ENCODE data around the gene C3orf20.

Gene C3orf20

DNA sequence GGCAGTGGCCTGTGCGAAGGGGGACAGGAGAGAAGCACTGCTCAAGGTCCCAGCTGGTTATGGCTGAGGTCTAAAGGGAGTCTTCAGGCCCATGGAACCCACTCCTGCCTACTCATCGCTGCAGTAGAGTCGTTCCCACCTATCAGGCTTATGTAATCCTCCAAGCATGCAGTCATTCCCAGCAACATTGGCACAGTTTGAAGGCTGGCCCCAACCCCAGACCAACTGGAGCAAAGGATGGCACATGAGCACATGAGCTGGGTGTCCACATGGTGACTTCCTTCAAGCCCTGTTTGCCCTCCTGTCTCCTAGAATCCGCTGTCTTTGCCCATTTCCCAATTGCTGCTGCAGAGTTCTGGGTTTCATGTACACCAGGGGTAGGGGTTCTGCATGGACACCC lies 83.4 kb downstream of the C3orf20 start:
- H3K27ac ChIP-seq, result no peak overlapping the region
- no peak for TF ChIP-seq ZFX (IDR thresholded peaks at IDR 0.05)
- TF ChIP-seq, protein P1, sequence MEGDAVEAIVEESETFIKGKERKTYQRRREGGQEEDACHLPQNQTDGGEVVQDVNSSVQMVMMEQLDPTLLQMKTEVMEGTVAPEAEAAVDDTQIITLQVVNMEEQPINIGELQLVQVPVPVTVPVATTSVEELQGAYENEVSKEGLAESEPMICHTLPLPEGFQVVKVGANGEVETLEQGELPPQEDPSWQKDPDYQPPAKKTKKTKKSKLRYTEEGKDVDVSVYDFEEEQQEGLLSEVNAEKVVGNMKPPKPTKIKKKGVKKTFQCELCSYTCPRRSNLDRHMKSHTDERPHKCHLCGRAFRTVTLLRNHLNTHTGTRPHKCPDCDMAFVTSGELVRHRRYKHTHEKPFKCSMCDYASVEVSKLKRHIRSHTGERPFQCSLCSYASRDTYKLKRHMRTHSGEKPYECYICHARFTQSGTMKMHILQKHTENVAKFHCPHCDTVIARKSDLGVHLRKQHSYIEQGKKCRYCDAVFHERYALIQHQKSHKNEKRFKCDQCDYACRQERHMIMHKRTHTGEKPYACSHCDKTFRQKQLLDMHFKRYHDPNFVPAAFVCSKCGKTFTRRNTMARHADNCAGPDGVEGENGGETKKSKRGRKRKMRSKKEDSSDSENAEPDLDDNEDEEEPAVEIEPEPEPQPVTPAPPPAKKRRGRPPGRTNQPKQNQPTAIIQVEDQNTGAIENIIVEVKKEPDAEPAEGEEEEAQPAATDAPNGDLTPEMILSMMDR (conservative IDR thresholded peaks at IDR 0.05), result no peak

GRCh38 chr3:14758959-14759358 lies 84.0 kb downstream of the C3orf20 start:
- no peak overlapping the region for H3K27ac ChIP-seq
- TF ChIP-seq, protein P1 (conservative IDR thresholded peaks at IDR 0.05), result no peak
- TF ChIP-seq ZFX (IDR thresholded peaks at IDR 0.05), result no peak

DNA sequence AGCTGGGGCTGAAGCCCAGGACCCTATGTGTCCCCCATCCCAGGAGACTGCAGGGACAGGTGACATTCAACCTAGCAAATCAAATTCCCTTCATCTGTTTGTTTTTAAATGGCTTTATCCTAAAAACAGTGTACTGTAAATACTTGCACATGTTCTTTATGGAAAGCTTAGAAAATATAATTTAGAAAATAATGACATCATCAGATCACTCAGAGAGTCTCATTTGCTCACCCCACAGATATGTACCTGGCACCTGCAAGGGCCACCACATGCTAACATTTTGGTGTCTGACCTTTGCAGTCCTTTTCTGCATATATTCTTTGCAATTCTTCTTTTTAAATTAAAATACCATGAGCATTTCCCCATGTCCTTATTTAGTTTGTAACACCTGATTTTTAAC lies 85.2 kb downstream of the C3orf20 start:
- H3K27ac ChIP-seq, result no peak overlapping the region
- TF ChIP-seq, protein P1 (conservative IDR thresholded peaks at IDR 0.05), result no peak
- TF ChIP-seq ZFX (IDR thresholded peaks at IDR 0.05), result no peak

GRCh38 chr3:14761121-14761672 lies 86.3 kb downstream of the C3orf20 start:
- H3K27ac ChIP-seq, result no peak overlapping the region
- TF ChIP-seq, protein P1 (conservative IDR thresholded peaks at IDR 0.05), result no peak
- no peak for TF ChIP-seq ZFX (IDR thresholded peaks at IDR 0.05)

DNA sequence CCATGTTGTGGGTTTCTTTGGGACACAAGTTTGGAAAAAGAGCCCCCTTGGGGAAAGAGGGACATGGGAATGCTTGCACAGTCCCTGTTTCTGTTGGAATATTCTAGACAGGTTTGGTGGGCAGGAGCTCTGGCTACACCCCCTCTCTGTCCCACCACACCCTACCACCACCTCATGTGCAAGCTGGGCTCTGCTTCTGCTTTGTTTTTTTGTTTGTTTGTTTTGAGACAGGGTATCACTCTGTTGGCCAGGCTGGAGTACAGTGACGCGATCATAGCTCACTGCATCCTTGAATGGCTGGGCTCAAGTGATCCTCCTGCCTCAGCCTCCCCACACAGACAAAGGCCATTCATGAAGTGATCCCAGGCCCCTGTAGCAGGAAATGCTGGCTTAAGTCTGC lies 86.9 kb downstream of the C3orf20 start:
- H3K27ac ChIP-seq, result no peak overlapping the region
- TF ChIP-seq ZFX (IDR thresholded peaks at IDR 0.05), result no peak
- TF ChIP-seq, protein P1 (conservative IDR thresholded peaks at IDR 0.05), result no peak

DNA sequence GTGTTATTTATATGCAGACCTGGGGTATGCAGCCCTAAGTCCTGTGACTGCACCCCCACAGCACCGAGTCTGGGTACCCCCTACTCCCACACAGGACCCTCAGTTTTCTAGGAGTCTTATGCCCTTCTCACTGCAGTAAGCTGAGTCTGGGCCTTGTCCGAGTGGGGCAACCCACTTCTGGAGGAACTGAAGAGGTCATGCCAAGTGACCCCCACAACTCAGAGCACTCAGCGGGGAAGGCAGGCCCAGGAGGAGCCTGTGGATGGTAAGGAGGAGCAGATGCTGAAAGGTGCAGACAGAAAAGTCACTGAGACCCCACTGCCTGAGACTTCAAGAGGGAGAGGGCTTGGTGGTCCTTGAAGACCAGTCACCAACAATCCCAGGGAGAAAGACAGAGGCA lies 87.8 kb downstream of the C3orf20 start:
- H3K27ac ChIP-seq, result no peak overlapping the region
- TF ChIP-seq, protein P1 (conservative IDR thresholded peaks at IDR 0.05), result no peak
- TF ChIP-seq ZFX (IDR thresholded peaks at IDR 0.05), result no peak

- no peak for TF ChIP-seq ZFX (IDR thresholded peaks at IDR 0.05)
- TF ChIP-seq, protein P1 (conservative IDR thresholded peaks at IDR 0.05), result no peak
- no peak overlapping the region for H3K27ac ChIP-seq
Measured at GRCh38 chr3:14764331-14765059, 89.6 kb downstream of the C3orf20 start.
